GM12801 (cell line): ENCODE results near the gene PPP6R1.

Experiments
- CTCF ChIP-seq: IDR thresholded peaks from one replicate; pipeline ENCODE4 v1.5.1; 2011; ENCODE audit warnings: control low read depth; ENCODE audit not compliant: insufficient read length; ENCODE audit errors: extremely low read depth

Gene PPP6R1

GRCh38 chr19:55199620-55200204 is 59.1 kb downstream of the PPP6R1 start:
- TF ChIP-seq CTCF: no peak

GRCh38 chr19:55198651-55199050 is 60.2 kb downstream of the PPP6R1 start:
- no peak for TF ChIP-seq CTCF

GRCh38 chr19:55197528-55197927 is 61.3 kb downstream of the PPP6R1 start:
- TF ChIP-seq CTCF: no peak

GRCh38 chr19:55196803-55197202 is 62.0 kb downstream of the PPP6R1 start:
- no peak for TF ChIP-seq CTCF

- no peak for TF ChIP-seq CTCF
Measured at GRCh38 chr19:55193481-55193880, 65.3 kb downstream of the PPP6R1 start.

- TF ChIP-seq CTCF: no peak
Measured at GRCh38 chr19:55189403-55189835, 69.4 kb downstream of the PPP6R1 start.

GRCh38 chr19:55188625-55189024 is 70.2 kb downstream of the PPP6R1 start:
- TF ChIP-seq CTCF: no peak
